K562 (cell line): ENCODE measurements around the gene XPNPEP3. TPM values are rescaled to one million over a fixed set of nuclear protein-coding genes. Genes with fewer than 3 reads are reported as not detected.

Experiments used
- ARID1B ChIP-seq: fragments of 450-650 bp; IDR thresholded peaks from 2 replicates; pipeline ENCODE4 v1.6.1; 2016; ENCODE audit warnings: antibody characterized with exemption, mild to moderate bottlenecking, inconsistent platforms
- CBX8 ChIP-seq: fragments of 200-600 bp; sonication (generic); IDR thresholded peaks from 2 replicates; pipeline ENCODE4 v1.6.1; 2012; ENCODE audit warnings: borderline replicate concordance, mixed run types, low read depth, mild to moderate bottlenecking, moderate library complexity, mixed read lengths, low read length, control low read depth, inconsistent platforms; ENCODE audit not compliant: poor library complexity, severe bottlenecking; ENCODE audit errors: extremely low read depth
- DPF2 ChIP-seq: fragments of 450-650 bp; IDR thresholded peaks from 2 replicates; pipeline ENCODE4 v1.6.1; 2016
- HEY1 ChIP-seq: fragments of 250-450 bp; sonication (Bioruptor Pico); IDR thresholded peaks from 2 replicates; pipeline ENCODE4 v1.5.0; 2020; ENCODE audit warnings: mild to moderate bottlenecking, moderate library complexity, borderline replicate concordance
- MBD1 ChIP-seq: fragments of 250-450 bp; sonication (Bioruptor Pico); IDR thresholded peaks from 2 replicates; pipeline ENCODE4 v1.8.0; 2022; ENCODE audit warnings: inconsistent platforms
- MCM2 ChIP-seq: fragments of 450-650 bp; IDR thresholded peaks from 2 replicates; pipeline ENCODE4 v1.6.1; 2017; ENCODE audit warnings: low read depth, mild to moderate bottlenecking
- MLX ChIP-seq, 2 experiments: fragments of 450-650 bp in 1 of 2; sonication (generic) in 1 of 2; formaldehyde crosslinking; conservative IDR thresholded peaks; 2 replicates each; pipeline versions ENCODE4 v1.4.0 to v1.8.1; 2020 to 2022; ENCODE audit warnings: mild to moderate bottlenecking in 1 of 2, missing genetic modification reagents in 1 of 2
- NFE2 ChIP-seq: IDR thresholded peaks from 2 replicates; pipeline ENCODE4 v1.6.1; 2014; ENCODE audit warnings: antibody characterized with exemption, low read depth
- PHB ChIP-seq: fragments of 250-450 bp; sonication (Bioruptor Pico); IDR thresholded peaks from 2 replicates; pipeline ENCODE4 v1.5.0; 2021
- SIX5 ChIP-seq, 2 experiments: IDR thresholded peaks; 2 replicates each; pipeline ENCODE4 v1.6.1; 2011; ENCODE audit warnings: low read length in 2 of 2, borderline replicate concordance in 1 of 2, low read depth in 1 of 2, mild to moderate bottlenecking in 1 of 2, moderate library complexity in 1 of 2; ENCODE audit not compliant: insufficient read depth in 1 of 2
- YY1 ChIP-seq, 3 experiments: IDR thresholded peaks; 2 replicates each; pipeline ENCODE4 v1.6.1; 2011; ENCODE audit warnings: low read length in 2 of 3, mild to moderate bottlenecking in 2 of 3, moderate library complexity in 2 of 3, borderline replicate concordance in 1 of 3, control low read depth in 1 of 3, low read depth in 1 of 3; ENCODE audit not compliant: insufficient read depth in 3 of 3, insufficient replicate concordance in 2 of 3, control insufficient read depth in 1 of 3, insufficient read length in 1 of 3; ENCODE audit errors: extremely low read depth in 1 of 3
- ZBTB8A ChIP-seq: fragments of 450-650 bp; IDR thresholded peaks from 2 replicates; pipeline ENCODE4 v1.6.1; 2018; ENCODE audit warnings: mild to moderate bottlenecking, moderate library complexity; ENCODE audit not compliant: partially characterized antibody
- ZNF277 ChIP-seq: fragments of 250-450 bp; sonication (Bioruptor Pico); IDR thresholded peaks from 2 replicates; pipeline ENCODE4 v1.8.0; 2022; ENCODE audit warnings: inconsistent platforms, mild to moderate bottlenecking, moderate library complexity, borderline replicate concordance
- ZNF764 ChIP-seq: fragments of 250-450 bp; sonication (Bioruptor Pico); IDR thresholded peaks from 2 replicates; pipeline ENCODE4 v1.4.0; 2020; ENCODE audit warnings: low read depth, mild to moderate bottlenecking, moderate library complexity
- polyA plus RNA-seq, 8 experiments: library from polyadenylated mRNA; depleted of rRNA in 4 of 8; stranded (reverse) in 5 of 8; unstranded in 3 of 8; fragments of >200 nt; fragmentation: Nextera tagmentation in 2 of 8; fragmentation: Illumina TruSeq in 1 of 8; extraction: Ambion mirVana in 2 of 8; extraction: Trizol in 1 of 8; gene quantifications; 2 replicates each; pipeline versions ENCODE4 v1.2.1 to v1.2.3, GENCODE V29; 2011 to 2014; ENCODE audit warnings: inconsistent platforms in 1 of 8, missing spikeins in 1 of 8
- total RNA-seq, 7 experiments: library from RNA; depleted of rRNA in 6 of 7; stranded (reverse); fragments of >200 nt in 6 of 7; fragmentation: Illumina TruSeq in 2 of 7; extraction: Trizol in 2 of 7; gene quantifications; 2 replicates each; pipeline versions ENCODE4 v1.2.1 to v1.2.3, GENCODE V29; 2011 to 2021; ENCODE audit warnings: low replicate concordance in 1 of 7
- TF ChIP-seq, protein P1 (sequence below): fragments of 450-650 bp; IDR thresholded peaks from 2 replicates; pipeline ENCODE4 v1.6.1; 2016; ENCODE audit warnings: missing biosample characterization, missing genetic modification characterization
- TF ChIP-seq, protein P2 (sequence below): sonication (generic); formaldehyde crosslinking; IDR thresholded peaks from 2 replicates; pipeline ENCODE4 v1.8.0; 2022; ENCODE audit warnings: missing genetic modification reagents, mild to moderate bottlenecking, borderline replicate concordance
- TF ChIP-seq, protein P3 (sequence below): sonication (generic); IDR thresholded peaks from 2 replicates; pipeline ENCODE4 v1.6.1; 2016

The XPNPEP3 gene
- total and polyA plus RNA-seq, 9 of the 15 experiments (the other 6 are each of a cell fraction or from before 2014, with no cell fraction given) = 9.1 to 22.6 (median 15.6) TPM

DNA sequence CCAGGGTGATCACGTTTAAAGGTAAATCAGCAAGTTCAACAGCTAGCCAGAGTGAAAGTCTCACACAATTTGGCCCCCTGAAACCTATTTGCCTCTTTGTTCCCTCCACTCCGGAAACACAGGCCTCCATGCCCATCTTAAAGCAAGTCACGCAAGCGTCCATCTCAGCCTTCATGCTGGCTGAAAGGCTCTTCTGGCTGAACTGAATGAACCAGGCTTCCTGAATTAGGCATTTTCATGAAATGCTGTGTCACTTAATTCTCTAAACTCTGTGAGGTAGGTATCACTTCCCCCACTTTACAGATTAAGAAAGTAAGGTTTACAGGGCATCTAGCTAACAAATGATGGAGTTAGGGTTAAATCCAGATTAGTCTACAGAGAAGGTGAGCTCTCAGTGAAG lies 39.2 kb upstream of the XPNPEP3 start (continued):
- TF ChIP-seq ZBTB8A = no peak
- no peak for TF ChIP-seq MCM2
- no peak for TF ChIP-seq PHB (CRISPR knock-in tag)
- no peak for TF ChIP-seq ARID1B
- 0 out of 2 replicates have a peak, but pooled peaks have one; percentile 20 for TF ChIP-seq NFE2
- no peak for TF ChIP-seq ZNF277 (CRISPR knock-in tag)
- no peak for TF ChIP-seq DPF2
- TF ChIP-seq ZNF764 (CRISPR knock-in tag) = no peak
- no peak for TF ChIP-seq MBD1 (CRISPR knock-in tag)
- TF ChIP-seq HEY1 = no peak
- no peak for TF ChIP-seq MLX (CRISPR knock-in tag; conservative IDR thresholded peaks at IDR 0.05)
- TF ChIP-seq CBX8 = no peak
- peak in 1 of 3 experiments; percentile 43 for TF ChIP-seq YY1 (IDR thresholded peaks at IDR 0.05; ENCODE audit: borderline replicate concordance in 1 of 3, control insufficient read depth in 1 of 3, extremely low read depth in 1 of 3, insufficient read depth in 3 of 3, insufficient read length in 1 of 3, insufficient replicate concordance in 2 of 3, low read depth in 1 of 3, low read length in 2 of 3)
- TF ChIP-seq, protein P1, sequence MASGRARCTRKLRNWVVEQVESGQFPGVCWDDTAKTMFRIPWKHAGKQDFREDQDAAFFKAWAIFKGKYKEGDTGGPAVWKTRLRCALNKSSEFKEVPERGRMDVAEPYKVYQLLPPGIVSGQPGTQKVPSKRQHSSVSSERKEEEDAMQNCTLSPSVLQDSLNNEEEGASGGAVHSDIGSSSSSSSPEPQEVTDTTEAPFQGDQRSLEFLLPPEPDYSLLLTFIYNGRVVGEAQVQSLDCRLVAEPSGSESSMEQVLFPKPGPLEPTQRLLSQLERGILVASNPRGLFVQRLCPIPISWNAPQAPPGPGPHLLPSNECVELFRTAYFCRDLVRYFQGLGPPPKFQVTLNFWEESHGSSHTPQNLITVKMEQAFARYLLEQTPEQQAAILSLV (tag) = no peak
- TF ChIP-seq, protein P2, sequence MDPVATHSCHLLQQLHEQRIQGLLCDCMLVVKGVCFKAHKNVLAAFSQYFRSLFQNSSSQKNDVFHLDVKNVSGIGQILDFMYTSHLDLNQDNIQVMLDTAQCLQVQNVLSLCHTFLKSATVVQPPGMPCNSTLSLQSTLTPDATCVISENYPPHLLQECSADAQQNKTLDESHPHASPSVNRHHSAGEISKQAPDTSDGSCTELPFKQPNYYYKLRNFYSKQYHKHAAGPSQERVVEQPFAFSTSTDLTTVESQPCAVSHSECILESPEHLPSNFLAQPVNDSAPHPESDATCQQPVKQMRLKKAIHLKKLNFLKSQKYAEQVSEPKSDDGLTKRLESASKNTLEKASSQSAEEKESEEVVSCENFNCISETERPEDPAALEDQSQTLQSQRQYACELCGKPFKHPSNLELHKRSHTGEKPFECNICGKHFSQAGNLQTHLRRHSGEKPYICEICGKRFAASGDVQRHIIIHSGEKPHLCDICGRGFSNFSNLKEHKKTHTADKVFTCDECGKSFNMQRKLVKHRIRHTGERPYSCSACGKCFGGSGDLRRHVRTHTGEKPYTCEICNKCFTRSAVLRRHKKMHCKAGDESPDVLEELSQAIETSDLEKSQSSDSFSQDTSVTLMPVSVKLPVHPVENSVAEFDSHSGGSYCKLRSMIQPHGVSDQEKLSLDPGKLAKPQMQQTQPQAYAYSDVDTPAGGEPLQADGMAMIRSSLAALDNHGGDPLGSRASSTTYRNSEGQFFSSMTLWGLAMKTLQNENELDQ (CRISPR knock-in tag) = no peak
- TF ChIP-seq, protein P3, sequence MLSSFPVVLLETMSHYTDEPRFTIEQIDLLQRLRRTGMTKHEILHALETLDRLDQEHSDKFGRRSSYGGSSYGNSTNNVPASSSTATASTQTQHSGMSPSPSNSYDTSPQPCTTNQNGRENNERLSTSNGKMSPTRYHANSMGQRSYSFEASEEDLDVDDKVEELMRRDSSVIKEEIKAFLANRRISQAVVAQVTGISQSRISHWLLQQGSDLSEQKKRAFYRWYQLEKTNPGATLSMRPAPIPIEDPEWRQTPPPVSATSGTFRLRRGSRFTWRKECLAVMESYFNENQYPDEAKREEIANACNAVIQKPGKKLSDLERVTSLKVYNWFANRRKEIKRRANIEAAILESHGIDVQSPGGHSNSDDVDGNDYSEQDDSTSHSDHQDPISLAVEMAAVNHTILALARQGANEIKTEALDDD = 0 out of 2 replicates have a peak, but pooled peaks have one; percentile 30
- no peak for TF ChIP-seq SIX5 (IDR thresholded peaks at IDR 0.05; ENCODE audit: borderline replicate concordance in 1 of 2, insufficient read depth in 1 of 2, low read depth in 1 of 2, low read length in 2 of 2)
